SJCRH30 (cell line): ENCODE data around the gene PRKCE. TPM values are rescaled to one million over a fixed set of nuclear protein-coding genes. Genes with fewer than 3 reads are reported as not detected.

Experiments
- DNase-seq, 2 experiments: peaks; one replicate each; pipeline ENCODE4 v3.0.0-alpha.2; 2015 to 2020
- H3K27ac ChIP-seq: fragments of 250-450 bp; sonication (Bioruptor Pico); 2 replicates; pipeline ENCODE4 v1.5.1; 2020; ENCODE audit warnings: mild to moderate bottlenecking, moderate library complexity
- H3K27me3 ChIP-seq: fragments of 250-450 bp; sonication (Bioruptor Pico); 2 replicates; pipeline ENCODE4 v1.5.1; 2020; ENCODE audit warnings: mild to moderate bottlenecking, moderate library complexity
- H3K36me3 ChIP-seq: fragments of 250-450 bp; sonication (Bioruptor Pico); 2 replicates; pipeline ENCODE4 v1.5.1; 2020; ENCODE audit warnings: mild to moderate bottlenecking, moderate library complexity
- H3K4me1 ChIP-seq: fragments of 250-450 bp; sonication (Bioruptor Pico); 2 replicates; pipeline ENCODE4 v1.5.1; 2020; ENCODE audit warnings: mild to moderate bottlenecking, moderate library complexity
- H3K4me3 ChIP-seq: fragments of 250-450 bp; sonication (Bioruptor Pico); 2 replicates; pipeline ENCODE4 v1.5.1; 2020; ENCODE audit warnings: mild to moderate bottlenecking, moderate library complexity
- H3K9me3 ChIP-seq: fragments of 250-450 bp; sonication (Bioruptor Pico); replicated peaks from 2 replicates; pipeline ENCODE4 v1.5.1; 2020; ENCODE audit warnings: mild to moderate bottlenecking, moderate library complexity
- total RNA-seq: library from RNA; depleted of rRNA; stranded (reverse); fragments of >200 nt; shearing (Covaris generic); gene quantifications from 2 replicates; pipeline ENCODE4 v1.2.3, GENCODE V29; 2014

PRKCE gene
- total RNA-seq, 1 experiment from 2014 or later = 11.9 TPM

GRCh38 chr2:45622336-45623075 is 29.0 kb upstream of the PRKCE start:
- no peak overlapping the region for H3K27ac ChIP-seq
- H3K9me3 ChIP-seq = no peaks in the 10 kb centered on the region
- no peak for DNase-seq
- H3K4me1 ChIP-seq = no peaks in the 10 kb centered on the region
- peaks cover 4% of the 10 kb centered on the region for H3K27me3 ChIP-seq
- no peak overlapping the region for H3K4me3 ChIP-seq
- no peaks in the 10 kb centered on the region for H3K36me3 ChIP-seq

GRCh38 chr2:45623098-45623497 is 28.4 kb upstream of the PRKCE start:
- no peak for DNase-seq
- Histone ChIP-seq H3K4me1 (no peaks in the 10 kb centered on the region), H3K4me3 (no peak overlapping the region), H3K9me3 (no peaks in the 10 kb centered on the region), H3K36me3 (no peaks in the 10 kb centered on the region), H3K27ac (no peak overlapping the region), H3K27me3 (peaks cover 7% of the 10 kb centered on the region)

- Histone ChIP-seq H3K4me3 (no peak overlapping the region), H3K27me3 (peaks cover 7% of the 10 kb centered on the region)
- DNase-seq = no peak
Observed at GRCh38 chr2:45625824-45626223, 25.7 kb upstream of the PRKCE start.

GRCh38 chr2:45626387-45627221 is 24.9 kb upstream of the PRKCE start:
- no peaks in the 10 kb centered on the region for H3K36me3 ChIP-seq
- H3K9me3 ChIP-seq = no peaks in the 10 kb centered on the region
- no peak overlapping the region for H3K4me3 ChIP-seq
- H3K4me1 ChIP-seq = no peaks in the 10 kb centered on the region
- no peak overlapping the region for H3K27ac ChIP-seq
- DNase-seq = no peak
- H3K27me3 ChIP-seq = peaks cover 7% of the 10 kb centered on the region

More at GRCh38 chr2:45625824-45626223, 25.7 kb upstream of the PRKCE start:
- no peaks in the 10 kb centered on the region for H3K4me1 ChIP-seq
- H3K9me3 ChIP-seq = no peaks in the 10 kb centered on the region
- H3K27ac ChIP-seq = no peak overlapping the region
- H3K36me3 ChIP-seq = no peaks in the 10 kb centered on the region

GRCh38 chr2:45627911-45628310 is 23.6 kb upstream of the PRKCE start:
- Histone ChIP-seq H3K27me3 (peaks cover 7% of the 10 kb centered on the region), H3K27ac (no peak overlapping the region), H3K36me3 (no peaks in the 10 kb centered on the region), H3K9me3 (no peaks in the 10 kb centered on the region), H3K4me1 (no peaks in the 10 kb centered on the region), H3K4me3 (no peak overlapping the region)
- no peak for DNase-seq

- Histone ChIP-seq H3K27ac (no peak overlapping the region), H3K36me3 (no peaks in the 10 kb centered on the region), H3K27me3 (peaks cover 7% of the 10 kb centered on the region), H3K9me3 (no peaks in the 10 kb centered on the region), H3K4me3 (no peak overlapping the region), H3K4me1 (no peaks in the 10 kb centered on the region)
- no peak for DNase-seq
Observed at GRCh38 chr2:45629971-45630370, 21.5 kb upstream of the PRKCE start.

GRCh38 chr2:45631319-45631718 is 20.2 kb upstream of the PRKCE start:
- Histone ChIP-seq H3K27me3 (peaks cover 7% of the 10 kb centered on the region), H3K4me3 (no peak overlapping the region), H3K4me1 (no peaks in the 10 kb centered on the region), H3K9me3 (no peaks in the 10 kb centered on the region), H3K36me3 (no peaks in the 10 kb centered on the region), H3K27ac (no peak overlapping the region)
- DNase-seq = no peak

GRCh38 chr2:45631955-45632354 is 19.5 kb upstream of the PRKCE start:
- Histone ChIP-seq H3K27ac (no peak overlapping the region), H3K9me3 (no peaks in the 10 kb centered on the region), H3K4me3 (no peak overlapping the region), H3K27me3 (peaks cover 7% of the 10 kb centered on the region), H3K4me1 (no peaks in the 10 kb centered on the region), H3K36me3 (no peaks in the 10 kb centered on the region)
- DNase-seq = no peak

- Histone ChIP-seq H3K36me3 (no peaks in the 10 kb centered on the region), H3K4me3 (no peak overlapping the region), H3K4me1 (no peaks in the 10 kb centered on the region), H3K9me3 (no peaks in the 10 kb centered on the region), H3K27me3 (no peaks in the 10 kb centered on the region; the same call in 1 of the 2 replicates), H3K27ac (no peak overlapping the region)
- DNase-seq = no peak
Observed at GRCh38 chr2:45634223-45634622, 17.3 kb upstream of the PRKCE start.

- DNase-seq = no peak
- no peaks in the 10 kb centered on the region for H3K4me1 ChIP-seq
- no peak overlapping the region for H3K4me3 ChIP-seq
- no peaks in the 10 kb centered on the region for H3K36me3 ChIP-seq
- no peak overlapping the region for H3K27ac ChIP-seq
- no peaks in the 10 kb centered on the region; the same call in 1 of the 2 replicates for H3K27me3 ChIP-seq
- no peaks in the 10 kb centered on the region for H3K9me3 ChIP-seq
Observed at GRCh38 chr2:45636008-45636407, 15.5 kb upstream of the PRKCE start.

- Histone ChIP-seq H3K27ac (no peak overlapping the region), H3K27me3 (peaks cover under 1% of the 10 kb centered on the region; the same call in 1 of the 2 replicates), H3K36me3 (no peaks in the 10 kb centered on the region), H3K4me3 (no peak overlapping the region), H3K9me3 (no peaks in the 10 kb centered on the region), H3K4me1 (no peaks in the 10 kb centered on the region)
- DNase-seq = no peak
Observed at GRCh38 chr2:45637440-45637839, 14.0 kb upstream of the PRKCE start.

- Histone ChIP-seq H3K36me3 (no peaks in the 10 kb centered on the region), H3K4me1 (no peaks in the 10 kb centered on the region), H3K27me3 (peaks cover 5% of the 10 kb centered on the region; the same call in 1 of the 2 replicates), H3K9me3 (no peaks in the 10 kb centered on the region), H3K4me3 (no peak overlapping the region), H3K27ac (no peak overlapping the region)
- DNase-seq = no peak
Observed at GRCh38 chr2:45640576-45640975, 10.9 kb upstream of the PRKCE start.

GRCh38 chr2:45643095-45643494 is 8.4 kb upstream of the PRKCE start:
- no peaks in the 10 kb centered on the region for H3K36me3 ChIP-seq
- H3K9me3 ChIP-seq = no peaks in the 10 kb centered on the region
- DNase-seq = peak; percentile 21 to 41
- peaks cover 5% of the 10 kb centered on the region; the same call in 1 of the 2 replicates for H3K27me3 ChIP-seq
- H3K4me1 ChIP-seq = no peaks in the 10 kb centered on the region
- H3K27ac ChIP-seq = no peak overlapping the region
- H3K4me3 ChIP-seq = peak overlapping the region; percentile 48

GRCh38 chr2:45643543-45644542 is 7.6 kb upstream of the PRKCE start:
- peak; percentile 66 to 86 for DNase-seq
- Histone ChIP-seq H3K27me3 (peaks cover 5% of the 10 kb centered on the region; the same call in 1 of the 2 replicates), H3K4me3 (peak overlapping the region; percentile 48), H3K4me1 (no peaks in the 10 kb centered on the region), H3K36me3 (no peaks in the 10 kb centered on the region), H3K27ac (no peak overlapping the region), H3K9me3 (no peaks in the 10 kb centered on the region)
